ENCODE data around the gene CTBP2.
"Not testable (repeated sequence)": the region's sequence is repeated elsewhere in the genome, so short reads cannot be mapped to it uniquely, and the experiment has no call there.

The CTBP2 gene

DNA sequence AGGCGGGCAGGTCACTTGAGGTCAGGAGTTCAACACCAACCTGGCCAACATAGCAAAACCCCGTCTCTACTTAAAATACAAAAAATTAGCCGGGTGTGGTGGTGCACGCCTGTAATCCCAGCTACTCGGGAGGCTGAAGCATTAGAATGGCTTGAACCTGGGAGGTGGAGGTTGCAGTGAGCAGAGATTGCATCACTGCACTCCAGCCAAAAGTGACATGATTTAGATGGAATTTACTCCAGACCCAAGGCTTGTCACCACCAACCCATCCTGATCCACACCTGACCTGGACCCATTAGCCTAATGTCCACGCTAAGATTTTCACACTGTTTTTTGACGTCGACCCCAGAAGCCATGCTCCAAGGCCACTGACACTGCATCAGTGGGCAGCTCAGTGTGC lies 101.0 kb downstream of the CTBP2 start:
- not testable (repeated sequence) for DNase-seq

DNA sequence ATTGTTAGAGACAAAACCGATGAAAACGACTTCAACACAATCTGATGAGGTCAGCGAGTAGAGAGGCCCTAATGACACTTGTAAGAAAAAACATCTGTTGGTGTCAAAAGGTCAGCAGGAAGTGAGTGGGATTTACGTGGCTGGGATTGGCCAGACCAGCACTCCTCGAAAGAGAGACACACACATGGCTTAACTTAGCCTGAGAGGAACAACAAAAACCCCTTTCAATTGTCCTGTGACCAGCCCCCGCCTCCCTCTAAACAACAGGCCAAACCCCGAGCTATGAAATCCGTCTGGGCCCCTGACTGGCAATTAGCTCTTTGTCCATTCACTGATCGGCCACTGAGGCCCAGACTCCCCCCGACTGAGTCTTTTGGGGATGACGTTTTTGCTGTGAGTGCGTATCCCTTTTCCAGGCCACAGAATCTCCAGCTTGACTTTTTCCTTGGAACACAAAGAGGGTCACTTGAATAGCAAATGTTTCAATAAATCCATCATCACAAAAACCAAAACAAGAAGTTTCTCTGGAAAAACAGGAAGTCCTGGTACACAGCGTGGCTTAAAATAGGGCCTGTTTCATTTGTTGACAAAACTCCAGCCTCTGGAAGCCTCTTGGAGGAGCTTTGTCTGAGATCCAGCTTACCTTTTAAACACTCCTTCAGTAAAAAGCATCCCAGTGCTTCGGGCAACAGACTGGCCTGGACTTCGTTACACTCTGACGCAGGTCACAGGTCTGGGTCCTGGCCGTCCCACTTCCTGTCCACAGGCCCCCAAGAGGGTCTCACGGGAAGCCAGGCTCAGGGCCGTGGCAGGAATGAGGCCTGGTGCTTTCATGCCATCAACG lies 103.0 kb downstream of the CTBP2 start:
- DNase-seq: no peak

- no peak for DNase-seq
Observed at GRCh38 chr10:125056161-125057132, 103.9 kb downstream of the CTBP2 start.

DNA sequence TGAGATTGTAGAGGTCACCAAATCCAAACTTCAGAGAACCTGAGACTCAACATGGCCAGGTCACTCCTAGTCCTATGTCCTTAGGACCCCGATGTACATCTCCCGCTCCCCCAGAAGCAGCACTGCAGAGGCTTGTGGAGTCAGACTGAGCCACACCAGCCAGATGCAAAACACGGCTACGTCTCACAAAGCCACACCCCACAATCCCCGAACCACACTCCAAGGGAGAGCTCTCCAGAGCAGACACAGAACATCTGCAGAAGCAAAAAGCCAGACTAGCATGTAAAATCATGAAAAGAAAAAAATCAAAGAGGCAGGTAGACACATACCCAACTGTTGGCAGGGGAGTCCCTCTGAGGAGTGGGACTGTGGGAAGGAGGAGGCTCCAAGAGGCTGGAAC lies 104.9 kb downstream of the CTBP2 start:
- DNase-seq: no peak

DNA sequence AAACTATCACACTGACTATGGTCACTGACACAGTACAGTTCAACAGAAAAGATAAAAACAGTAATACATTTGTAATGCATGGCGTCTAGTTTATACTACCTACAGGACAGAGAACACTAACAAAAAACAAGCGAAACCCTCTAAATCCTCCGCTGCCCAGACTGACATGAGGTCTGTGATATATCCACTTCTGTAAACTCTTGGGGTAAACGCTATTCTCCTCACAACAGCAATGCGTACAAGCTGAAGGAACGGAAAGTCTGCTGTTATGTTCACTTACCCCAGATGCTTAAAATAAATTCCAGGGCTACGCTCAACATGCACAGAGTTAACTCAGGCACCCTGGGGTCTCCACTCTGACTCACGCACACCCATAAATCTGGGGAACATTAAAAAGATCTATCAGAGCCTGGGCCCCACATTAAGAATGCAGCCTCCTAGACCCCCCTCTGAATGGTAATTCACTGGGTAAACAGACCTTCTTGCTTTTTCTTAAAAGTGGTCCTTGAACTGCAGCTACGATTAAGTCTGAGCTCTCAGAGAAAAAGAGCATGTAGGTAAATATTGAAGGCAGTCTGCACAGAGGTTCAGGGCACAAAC lies 105.6 kb downstream of the CTBP2 start:
- no peak for DNase-seq

DNA sequence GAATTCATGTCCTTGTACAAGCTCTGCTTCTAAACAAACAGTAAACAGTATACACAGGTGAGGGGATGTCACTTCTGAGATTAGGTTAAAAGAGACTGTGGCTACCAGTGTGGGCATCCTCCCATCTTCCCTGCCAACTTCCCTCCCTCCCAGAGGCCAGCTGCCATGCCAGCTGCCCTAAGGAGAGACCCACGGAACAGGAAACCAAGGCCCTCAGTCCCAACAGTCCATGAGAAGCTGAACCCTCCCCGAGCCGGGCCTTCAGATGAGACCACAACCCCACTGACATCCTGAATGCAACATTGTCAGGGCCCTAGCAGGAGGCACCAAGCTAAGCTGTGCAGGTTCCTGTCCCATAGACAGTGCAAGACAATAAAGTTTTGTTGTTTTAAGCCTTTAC lies 106.1 kb downstream of the CTBP2 start:
- DNase-seq: no peak

GRCh38 chr10:125052146-125052545 lies 108.2 kb downstream of the CTBP2 start:
- no peak for DNase-seq

GRCh38 chr10:125050383-125050782 lies 110.0 kb downstream of the CTBP2 start:
- DNase-seq: no peak

GRCh38 chr10:125049216-125049881 lies 111.0 kb downstream of the CTBP2 start:
- no peak for DNase-seq

DNA sequence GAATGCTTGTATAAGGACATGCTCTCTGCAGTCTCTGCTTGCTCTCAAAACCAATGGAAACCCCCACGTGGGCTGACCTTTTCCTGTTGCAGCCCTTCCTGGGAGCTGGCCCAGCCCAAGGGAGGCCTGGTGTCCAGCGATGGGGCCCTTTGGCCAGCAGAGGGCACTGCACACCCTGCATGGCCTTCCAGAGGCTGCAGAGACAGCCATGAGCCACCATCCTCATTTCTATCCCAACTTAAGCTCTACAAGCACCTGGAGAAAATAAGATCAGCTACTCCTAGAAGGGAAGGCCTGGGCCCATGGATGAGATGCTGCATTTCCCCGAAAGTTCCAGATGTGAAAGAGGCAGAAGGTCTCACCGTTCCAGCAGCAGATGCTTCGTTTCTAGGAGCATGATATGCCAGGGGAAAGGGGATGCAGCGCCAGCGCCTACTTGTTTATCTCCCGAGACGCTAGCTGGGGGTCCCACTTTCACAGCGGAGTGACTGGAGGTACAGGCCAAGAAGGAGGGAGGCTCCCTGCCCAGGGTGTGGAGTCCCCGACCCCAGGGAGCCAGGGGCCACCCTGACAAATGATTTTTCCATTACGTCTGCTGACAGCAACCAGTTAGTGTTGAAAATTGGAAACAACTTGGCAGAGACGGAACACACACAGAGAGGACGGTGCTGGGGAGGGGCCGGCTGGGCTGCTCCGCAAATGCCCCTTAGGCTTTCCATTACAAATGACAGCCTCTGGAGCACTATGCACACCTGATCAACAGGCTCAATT lies 112.1 kb downstream of the CTBP2 start:
- DNase-seq: no peak

GRCh38 chr10:125043841-125044658 lies 116.3 kb downstream of the CTBP2 start:
- DNase-seq: no peak

DNA sequence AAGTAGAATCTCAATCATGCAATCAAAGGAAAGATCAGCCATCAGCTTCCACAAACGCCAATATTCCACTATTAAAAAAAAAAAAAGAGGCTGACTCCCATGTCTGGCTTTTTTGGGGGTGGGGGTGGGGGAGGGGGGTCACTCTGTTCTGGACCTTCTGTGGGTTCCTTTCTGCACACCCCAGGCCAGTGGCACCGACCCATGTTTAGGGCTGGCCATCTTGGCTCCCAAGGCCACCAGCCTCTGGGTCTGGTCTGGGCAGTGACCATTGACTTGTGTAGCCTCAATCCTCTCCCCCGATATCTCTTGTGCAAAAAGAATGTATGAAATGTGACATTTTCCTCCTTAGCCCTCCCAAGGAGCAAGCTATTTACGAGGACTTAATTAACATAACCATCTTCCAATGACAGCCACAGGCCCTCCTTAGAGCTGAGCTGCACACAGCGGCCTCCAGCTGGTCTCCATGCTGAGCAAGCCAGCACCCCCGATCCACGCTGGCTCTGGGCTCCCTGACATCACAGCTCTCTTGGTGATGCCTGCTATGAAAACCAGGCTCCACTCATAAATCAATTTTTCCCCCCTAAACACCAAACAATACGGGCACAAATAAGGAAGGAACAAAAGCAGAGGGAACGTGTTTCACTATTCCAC lies 118.4 kb downstream of the CTBP2 start:
- no peak for DNase-seq

DNA sequence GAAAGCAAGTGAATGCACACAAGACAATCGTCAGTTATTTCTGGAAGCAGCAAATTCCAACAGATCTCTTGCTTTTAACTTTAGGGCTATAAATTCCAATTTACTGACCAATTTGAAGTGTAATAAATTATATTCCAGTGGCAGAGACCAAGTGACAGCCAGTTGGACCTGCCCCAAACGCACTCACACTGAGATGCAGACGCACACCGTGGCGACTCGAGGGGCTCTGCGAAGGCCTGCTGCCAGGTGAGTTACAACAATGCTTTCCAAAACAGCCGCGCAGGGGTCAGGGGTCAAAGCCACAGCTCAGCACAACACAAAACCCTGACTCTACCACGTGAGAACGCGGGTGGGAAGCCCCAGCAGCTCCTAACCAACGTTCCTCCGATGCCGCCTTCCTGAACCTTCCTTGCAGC lies 121.0 kb downstream of the CTBP2 start:
- no peak for DNase-seq

GRCh38 chr10:125038637-125039036 lies 121.7 kb downstream of the CTBP2 start:
- DNase-seq: no peak

DNA sequence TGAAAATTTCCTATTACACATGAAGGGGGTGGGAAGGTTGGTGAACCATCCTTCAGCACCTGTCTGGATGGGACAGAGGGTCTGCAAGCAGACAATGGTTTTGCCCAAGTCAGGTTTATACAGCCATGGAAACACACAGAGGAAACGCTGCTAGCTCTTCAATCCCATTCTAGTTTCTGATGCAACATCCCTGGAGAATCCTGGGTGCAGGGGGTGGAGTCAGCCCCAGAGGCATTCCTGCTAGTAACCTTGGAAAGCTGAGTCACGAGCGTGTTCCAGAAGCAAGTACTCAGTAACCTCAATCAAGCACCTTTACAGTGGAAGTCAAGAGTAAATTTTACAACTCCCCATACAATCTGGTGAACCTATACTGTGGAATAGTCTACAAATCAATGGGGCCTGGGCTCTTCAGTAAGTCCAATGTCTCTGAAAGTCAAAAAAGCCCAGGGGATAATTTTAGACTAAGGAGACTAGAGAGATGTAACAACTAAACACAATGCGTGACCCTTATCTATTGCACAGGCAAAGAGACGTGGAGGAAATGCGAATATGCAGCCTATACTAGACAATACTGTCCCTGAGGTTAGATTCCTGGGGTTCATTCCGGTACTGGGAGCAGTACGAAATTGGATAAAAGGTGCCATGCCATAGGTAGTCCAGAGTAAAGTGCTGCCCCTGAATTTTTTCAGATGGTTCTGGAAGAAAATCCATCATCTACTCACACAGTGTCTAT lies 123.1 kb downstream of the CTBP2 start:
- no peak for DNase-seq

GRCh38 chr10:125035588-125036295 lies 124.6 kb downstream of the CTBP2 start:
- no peak for DNase-seq

DNA sequence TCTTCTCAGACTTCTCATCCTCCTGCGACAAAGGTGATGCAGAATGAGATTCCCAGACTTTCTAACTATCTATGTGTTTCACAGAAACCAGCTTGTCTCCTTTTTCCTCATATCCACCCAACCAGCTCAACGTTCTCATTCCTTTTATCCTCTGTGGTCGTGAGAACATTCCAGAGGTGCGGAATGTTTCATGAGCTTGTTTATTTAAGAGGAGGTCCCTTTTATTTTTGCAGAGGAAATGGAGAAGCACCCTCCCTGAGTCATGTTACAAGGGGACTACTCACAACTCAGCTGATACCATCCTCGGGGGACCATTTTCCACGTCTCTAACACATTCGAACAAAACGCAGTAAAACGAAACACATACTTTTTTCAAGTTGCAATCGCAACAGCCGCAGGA lies 125.2 kb downstream of the CTBP2 start:
- DNase-seq: no peak

DNA sequence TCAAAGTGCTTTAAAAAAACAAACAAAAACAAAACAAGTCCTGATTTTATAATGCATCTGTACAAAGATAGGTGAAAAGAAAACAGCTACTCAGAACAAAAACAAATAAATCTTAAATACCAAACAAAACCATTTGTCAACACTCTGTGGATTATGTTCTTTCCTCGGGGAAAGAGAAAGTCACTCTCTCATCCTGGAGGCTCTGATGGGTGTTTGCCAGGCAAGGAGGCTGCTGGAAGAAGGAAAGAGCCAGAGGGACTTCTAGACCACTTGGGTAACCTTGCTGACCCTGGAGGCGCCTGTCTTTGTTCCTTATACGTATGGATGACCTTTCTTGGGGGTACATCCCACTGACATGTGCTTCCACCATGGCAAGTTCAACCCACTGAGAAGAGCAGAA lies 125.7 kb downstream of the CTBP2 start:
- no peak for DNase-seq

Measured in NCI-H1417 treated with DMSO at 0.1 percent for 48 hours (cell line).